ENCODE data around the gene LIMA1.
A peak's percentile ranks its signal among the peaks of the same experiment; 100 is the strongest.
"Not testable (repeated sequence)": the region's sequence is repeated elsewhere in the genome, so short reads cannot be mapped to it uniquely, and the experiment has no call there.

Gene LIMA1

DNA sequence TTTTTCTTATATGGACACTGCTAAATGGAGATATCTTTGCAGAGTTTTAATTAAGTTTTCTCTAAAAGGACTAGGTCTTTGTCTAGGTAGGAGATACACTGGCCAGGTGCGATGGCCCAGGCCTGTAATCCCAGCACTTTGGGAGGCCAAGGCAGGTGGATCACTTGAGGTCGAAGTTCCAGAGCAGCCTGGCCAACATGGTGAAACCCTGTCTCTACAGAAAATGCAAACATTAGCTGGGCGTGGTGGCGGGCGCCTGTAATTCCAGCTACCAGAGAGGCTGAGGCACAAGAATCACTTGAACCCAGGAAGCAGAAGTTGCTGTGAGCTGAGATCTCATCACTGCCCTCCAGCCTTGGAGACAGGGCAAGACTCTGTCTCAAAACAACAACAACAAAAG is 99.1 kb downstream of the LIMA1 start:
- DNase-seq = no peak

DNA sequence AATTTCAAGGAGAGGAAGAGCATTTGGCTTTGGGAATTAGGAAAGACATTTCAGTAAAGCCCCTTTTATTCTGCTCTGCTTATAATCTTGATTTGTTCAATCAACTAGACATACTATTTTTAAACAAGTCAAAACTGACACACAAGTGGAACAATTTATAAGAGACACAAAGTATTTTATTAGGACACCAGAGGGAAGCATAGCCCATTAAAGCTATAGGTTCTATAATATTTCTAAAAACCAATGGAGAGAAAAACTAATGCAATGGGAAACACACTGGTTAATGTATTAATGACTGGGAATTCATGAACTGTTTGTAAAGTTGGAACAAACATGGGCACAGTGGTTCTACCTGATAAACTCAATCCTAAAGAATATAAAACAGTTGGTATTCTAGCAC is 100.9 kb downstream of the LIMA1 start:
- DNase-seq = no peak

DNA sequence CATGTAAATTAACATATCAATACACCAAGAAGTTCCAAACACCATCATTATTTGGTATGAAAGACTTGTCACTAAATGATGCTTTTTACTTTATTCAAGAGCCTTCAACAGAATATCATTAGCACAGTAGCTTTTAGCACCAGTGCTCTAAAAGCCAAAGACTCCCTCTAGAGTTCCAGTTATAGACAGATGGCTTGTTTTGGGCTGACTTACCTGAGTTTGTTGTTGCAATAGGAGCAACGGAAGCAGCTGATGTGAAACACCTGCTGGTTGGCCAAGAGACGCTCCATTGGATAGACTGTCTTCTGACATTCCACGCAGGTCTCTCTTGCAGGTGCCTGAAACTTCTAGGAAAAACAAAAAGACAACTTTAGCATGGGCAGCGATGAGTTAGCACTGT is 101.6 kb downstream of the LIMA1 start:
- DNase-seq = no peak

DNA sequence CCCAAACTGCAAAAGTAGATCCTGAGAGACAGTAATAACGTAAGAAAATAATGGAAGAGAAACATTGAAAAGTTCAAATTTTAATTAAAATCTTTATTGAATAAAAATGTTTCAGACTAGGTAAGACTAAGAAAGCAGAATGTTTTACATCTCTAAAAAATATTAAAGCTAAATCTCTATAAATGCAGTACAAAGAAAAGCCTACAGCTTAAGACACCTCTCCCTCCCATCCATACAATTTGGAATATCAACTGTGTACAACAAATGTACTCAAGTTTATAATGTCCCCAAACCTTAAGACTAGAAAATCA is 107.6 kb downstream of the LIMA1 start:
- no peak for DNase-seq

DNA sequence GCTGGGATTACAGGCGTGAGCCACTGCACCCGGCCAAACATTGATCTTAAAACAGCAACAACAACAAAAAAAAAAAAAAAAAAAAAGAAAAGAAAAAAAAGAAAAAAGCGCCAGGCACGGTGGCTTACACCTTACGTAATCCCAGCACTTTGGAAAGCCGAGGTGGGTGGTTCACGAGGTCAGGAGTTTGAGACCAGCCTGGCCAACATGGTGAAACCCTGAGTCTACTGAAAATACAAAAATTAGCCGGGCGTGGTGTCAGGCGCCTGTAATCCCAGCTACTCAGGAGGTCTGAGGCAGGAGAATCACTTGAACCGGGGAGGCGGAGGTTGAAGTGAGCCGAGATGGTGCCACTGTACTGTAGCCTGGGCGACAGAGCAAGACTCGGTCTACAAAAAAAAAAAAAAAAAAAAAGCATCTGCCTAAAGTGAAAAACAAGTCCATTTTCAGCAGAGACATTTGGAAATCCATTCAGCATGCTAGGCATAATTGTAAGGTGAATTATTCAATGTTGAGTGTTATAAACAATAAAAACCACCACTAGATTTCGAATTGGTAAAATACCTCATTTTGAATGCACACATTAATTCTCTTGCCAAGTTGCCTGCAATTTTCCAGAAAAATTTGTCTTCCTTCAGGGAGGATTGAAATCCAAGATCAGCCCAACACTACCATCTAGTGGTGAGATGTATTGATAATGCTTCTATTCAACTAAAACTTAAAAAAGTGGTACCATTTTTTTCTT is 108.2 kb downstream of the LIMA1 start:
- no peak for DNase-seq

DNA sequence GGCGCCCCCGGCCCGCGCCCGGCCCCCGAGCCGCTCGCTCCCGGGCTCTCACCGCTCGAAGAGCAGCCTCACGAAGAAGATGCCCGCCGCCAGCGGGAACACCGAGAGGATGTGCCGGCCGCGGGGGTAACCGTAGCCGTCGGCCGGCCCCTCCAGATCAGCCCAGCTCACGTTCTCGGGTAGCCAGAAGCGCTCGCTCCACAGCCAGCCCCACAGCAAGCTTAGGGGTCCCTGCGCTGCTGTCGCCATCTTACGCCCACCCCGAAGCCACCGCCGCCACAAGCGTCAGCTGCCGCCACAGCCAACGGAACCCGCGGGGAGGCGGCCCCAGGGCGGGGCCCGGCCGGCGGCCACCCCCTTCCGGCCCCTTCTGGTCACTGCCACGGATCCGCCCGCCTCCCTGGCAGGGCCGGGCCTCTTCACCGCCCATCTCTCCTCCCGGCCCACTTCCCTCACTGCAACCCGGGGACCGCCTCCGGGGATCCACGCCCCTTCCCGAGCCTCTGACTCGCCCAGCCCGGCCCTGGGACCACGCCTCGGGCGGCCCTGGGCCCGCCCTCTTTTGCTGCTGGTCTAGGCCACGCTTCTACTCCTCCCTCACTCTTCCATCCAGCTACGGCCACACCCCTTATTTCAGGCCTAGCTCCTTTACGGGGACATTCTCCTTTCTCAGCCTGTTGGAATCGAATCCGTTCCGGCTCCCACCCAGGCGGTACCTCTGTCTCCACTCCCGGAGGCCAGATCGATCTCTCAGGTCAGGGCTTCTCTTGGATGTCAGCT is 116.1 kb downstream of the LIMA1 start, which contains the start of gene CERS5:
CERS5 (minus strand) TSS at position 321 of the 780 bp plus-strand sequence; CDS start at position 249, 72 bp downstream.
- DNase-seq = peak; percentile 95

DNA sequence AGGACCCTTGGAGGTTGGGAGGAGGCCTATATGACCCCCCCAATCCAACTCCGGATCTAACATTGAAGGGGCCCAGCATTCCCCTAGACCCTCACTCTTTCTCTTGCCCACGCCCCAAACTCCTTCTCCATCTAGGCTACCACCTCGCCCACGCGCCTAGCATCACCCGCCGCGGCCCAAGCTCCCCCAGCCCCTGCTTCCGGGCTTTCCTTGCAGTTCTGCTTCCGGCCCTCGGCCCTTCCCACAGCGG is 116.6 kb downstream of the LIMA1 start:
- DNase-seq = peak; percentile 60

DNA sequence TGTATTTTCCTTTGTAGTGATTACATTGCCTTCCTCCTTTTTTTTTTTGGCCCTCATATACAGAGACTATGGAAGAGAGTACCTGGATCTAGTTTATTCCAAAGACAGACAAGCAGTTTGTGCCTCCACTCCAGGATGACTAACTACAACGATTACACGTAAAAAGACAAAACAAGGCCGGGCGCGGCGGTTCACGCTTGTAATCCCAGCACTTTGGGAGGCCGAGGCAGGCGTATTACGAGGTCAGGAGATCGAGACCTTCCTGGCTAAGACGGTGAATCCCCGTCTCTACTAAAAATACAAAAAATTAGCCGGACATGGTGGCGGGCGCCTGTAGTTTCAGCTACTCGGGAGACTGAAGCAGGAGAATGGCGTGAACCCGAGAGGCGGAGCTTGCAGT is 118.4 kb downstream of the LIMA1 start:
- DNase-seq = no peak

DNA sequence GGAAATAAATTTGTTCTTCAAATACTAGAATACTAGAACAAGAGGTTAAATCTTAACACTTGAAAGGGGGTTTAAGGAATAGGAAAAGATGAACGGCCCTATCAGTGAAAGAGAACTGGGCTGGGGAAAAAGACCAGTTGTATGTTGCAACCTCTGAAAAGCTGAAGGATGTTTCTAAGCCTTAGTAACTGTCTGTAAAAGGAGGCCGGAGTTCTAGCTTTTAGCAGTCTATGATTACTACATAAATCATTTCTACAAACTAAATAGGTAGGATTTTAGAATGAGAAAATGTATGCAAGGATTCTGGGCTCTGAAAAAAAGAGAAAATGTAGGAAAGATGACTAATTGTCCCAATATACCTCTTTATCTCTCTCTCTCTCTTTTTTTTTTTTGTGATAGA is 121.1 kb downstream of the LIMA1 start:
- DNase-seq = no peak

DNA sequence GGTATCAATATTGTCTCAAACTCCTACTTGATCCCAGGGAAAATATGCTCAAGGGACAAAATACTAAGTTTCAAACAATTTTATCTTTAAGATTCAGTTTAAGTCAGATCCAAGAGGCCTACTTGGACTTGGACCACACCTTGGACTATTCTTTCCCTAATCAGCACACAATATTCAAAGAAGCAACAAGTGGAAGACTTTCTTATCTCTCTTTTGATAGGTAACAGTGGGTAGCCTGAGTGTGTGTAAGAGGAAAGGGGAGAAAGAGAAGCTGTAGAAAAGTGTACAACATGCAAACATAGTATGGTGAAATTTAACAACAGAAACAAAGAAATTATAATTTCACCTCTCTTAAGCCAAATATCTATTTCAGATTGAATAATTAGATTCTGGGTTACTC is 122.7 kb downstream of the LIMA1 start:
- no peak for DNase-seq

DNA sequence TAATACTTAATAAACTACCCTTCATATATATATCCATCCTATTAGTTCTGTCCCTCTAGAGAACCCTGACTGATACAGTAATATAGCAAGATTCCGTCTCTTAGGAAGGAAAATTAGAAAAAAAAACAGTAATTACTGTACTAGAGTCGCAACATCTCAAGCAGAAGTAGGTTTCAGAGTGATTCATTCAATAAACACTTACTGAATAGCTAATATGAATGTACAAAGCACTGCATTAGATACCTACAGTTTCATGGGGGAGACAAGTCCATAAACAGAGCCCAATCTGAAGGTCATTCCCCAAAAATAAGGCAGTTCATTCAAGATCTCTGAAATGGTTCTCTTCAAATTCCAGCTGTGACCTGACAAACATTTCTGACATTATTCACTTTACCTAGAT is 126.1 kb downstream of the LIMA1 start:
- DNase-seq = no peak

DNA sequence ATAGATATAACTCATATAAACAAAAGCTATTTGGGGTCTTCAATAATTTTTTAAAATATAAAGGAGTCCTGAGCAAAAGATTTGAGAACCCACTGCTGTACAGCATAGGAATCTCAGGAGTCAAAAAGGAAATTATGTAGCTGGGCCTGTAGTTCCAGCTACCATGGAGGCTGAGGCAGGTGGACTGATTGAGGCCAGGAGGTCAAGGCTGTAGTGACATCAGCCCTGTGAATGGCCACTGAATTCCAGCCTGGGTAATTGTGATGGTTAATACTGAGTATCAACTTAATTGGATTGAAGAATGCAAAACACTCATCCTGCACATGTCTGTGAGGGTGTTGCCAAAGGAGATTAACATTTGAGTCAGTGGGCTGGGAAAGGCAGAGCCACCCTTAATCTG is 126.7 kb downstream of the LIMA1 start:
- DNase-seq = no peak

DNA sequence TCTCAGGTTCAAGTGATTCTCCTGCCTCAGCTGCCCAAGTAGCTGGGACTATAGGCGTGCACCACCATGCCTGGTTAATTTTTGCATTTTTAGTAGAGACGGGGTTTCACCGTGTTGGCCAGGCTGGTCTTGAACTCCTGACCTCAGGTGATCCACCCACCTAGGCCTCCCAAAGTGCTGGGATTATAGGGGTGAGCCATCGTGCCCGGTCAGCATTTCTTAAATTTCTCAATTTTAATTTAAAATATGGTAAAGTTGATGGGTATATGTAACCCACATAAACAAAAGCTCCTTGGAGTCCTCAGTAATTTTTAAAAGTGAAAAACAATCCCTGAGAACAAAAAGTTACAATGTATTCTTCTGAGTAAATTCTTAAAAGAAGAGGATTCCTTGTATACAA is 128.4 kb downstream of the LIMA1 start:
- DNase-seq = not testable (repeated sequence)

DNA sequence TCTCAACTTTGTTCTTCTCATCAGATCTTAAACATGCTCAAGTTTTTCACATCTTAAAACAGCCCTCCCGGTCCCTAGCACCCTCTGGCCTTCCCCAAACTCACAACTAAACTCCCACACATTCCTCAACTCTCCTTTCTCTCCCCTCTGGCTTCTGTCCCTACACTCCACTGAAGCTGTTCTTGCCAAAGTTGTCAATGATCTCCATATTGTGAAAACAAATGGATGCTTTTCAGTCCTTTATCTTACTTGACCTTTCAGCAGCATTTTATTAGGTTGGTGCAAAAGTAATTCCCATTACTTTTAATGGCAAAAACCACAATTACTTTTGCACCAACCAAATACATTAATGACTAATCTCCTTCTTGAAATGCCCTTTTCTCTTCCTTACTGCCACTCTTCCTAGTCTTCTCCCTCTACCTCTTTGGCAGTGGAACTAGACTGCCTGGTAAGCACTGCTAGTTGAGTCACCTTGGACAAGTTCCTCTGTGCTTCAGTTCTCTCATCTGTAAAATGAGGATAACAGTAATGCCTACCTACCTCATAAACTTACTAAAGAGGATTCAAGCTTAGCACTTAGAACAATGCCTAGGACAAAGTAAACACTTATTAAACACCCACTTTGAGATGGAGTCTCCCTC is 132.2 kb downstream of the LIMA1 start:
- DNase-seq = no peak

DNA sequence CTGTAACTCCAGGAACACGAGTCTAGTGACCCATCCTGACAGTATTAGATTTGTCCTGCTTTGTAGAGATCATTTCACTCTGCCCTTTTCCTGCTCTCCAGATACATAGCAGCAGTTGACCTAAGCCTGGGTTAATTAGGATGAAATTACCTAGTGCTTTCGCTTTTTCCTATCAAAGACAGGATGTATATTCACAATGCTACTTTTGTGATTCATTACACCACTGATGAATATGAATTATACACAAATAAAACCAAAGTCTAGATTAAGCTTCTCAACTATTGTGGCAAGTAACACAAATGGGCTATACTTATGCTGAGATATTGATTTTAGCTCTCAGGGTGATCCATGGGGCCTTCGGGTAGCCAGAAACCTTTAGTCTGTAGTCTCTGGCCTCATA is 134.0 kb downstream of the LIMA1 start:
- DNase-seq = no peak

DNA sequence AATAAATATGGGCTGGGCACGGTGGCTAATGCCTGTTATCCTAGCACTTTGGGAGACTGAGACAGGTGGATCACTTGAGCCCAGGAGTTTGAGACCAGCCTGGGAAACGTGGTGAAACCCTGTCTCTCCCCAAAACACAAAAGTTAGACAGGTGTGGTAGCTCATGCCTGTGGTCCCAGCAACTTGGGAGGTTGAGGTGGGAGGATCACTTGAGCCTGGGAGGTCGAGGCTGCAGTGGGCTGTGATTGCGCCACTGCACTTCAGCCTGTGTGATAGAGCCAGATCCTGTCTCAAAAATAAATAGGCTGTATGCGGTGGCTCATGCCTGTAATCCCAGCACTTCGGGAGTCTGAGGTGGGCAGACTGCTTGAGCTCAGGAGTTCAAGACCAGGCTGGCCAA is 135.3 kb downstream of the LIMA1 start:
- not testable (repeated sequence) for DNase-seq

DNA sequence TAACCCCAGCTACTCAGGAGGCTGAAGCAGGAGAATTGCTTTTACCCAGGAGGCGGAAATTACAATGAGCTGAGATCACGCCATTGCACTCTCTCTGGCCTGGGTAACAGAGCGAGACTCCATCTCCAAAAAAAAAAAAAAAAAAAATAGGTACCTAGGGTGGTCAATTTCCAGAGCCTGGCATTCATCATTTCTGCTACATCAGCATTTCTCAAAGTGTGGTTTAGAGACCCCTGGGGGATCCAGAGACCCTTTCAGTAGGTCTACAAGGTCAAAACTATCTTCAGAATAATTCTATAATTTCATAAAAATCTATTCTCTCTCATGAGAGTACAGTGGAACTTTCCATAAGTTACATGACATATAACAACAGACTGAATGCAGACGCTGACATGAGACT is 136.0 kb downstream of the LIMA1 start:
- no peak for DNase-seq

DNA sequence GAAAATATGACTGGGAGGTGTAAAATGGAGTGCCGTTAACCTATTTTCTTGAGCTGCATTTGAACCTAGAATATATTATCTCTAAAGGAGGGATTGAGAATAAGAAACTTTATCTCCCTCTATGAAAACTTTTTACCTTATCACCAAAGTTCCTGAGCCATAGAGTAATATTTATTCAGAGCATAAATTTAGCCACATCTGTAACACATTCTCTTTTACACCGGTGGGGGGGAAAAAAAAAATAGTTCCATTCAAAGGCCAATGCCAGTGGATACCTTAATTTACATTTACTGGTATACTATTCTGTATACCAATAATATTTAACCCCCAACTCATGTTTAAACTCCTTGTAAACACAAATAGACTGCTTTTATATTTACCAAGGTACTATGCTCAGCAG is 137.9 kb downstream of the LIMA1 start:
- DNase-seq = no peak

DNA sequence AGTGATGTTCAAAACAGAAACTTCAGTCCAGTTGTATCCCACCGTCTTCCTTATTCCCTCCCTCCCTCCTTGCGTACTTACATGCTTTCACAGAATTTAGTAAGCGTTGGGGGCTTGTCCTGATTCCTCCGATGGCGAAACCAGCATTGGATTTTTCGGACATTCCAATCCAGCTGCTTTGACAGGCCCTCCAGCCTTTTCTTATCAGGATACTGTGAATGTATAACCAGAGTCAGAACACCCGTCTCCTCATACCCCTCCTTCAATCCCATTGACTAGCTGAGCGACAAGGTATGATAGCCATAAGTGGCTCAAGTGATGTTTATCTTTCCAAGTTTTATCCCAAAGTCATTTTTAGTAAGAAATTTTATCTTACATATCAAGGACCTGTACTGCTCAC is 140.3 kb downstream of the LIMA1 start:
- DNase-seq = no peak

DNA sequence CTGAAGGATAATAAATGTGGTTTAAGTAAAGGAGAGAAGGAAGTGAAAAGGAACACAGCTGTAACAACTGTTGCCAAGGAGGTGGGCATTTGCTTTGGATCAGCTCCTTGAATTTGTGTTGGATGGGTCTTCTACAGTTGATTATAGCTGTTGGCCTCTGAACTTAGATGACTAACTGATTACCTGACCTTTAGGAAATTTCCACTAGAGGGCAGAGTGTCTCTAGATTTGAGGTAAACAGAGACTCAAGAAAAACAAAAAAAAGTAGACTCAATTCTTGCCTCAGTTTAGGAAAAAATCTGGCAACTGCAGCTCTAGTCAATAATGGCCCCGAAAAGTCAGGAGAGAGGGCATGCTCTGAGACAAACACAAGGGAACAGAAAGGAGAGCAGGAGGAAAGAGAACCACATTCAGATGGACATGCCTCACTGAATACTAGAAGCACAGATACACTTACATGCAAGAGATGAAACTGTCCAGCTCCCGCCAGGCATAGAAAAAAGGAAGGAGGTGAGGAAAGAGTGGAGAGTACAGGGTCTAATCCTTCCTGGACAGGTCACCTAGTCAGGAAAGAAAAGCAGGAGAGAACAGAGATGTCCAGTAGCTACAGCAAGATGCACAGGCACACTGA is 150.7 kb downstream of the LIMA1 start:
- DNase-seq = no peak

DNA sequence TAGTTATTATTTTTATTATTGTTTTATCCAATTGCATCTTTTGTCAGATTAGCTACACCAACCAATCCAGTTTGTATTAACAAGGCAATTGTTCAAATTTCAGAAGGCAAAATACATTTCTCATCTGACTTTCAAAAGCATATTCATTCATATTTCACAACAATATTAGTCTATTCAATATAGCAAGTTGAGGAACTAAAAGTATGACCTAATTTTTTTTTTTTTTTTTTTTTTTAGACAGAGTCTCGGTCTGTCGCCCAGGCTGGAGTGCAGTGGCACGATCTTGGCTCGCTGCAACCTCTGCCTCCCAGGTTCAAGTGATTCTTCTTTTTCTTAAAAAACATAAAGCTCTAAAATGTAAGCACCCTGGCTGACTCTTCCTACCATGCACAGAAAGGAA is 154.0 kb downstream of the LIMA1 start:
- no peak for DNase-seq

DNA sequence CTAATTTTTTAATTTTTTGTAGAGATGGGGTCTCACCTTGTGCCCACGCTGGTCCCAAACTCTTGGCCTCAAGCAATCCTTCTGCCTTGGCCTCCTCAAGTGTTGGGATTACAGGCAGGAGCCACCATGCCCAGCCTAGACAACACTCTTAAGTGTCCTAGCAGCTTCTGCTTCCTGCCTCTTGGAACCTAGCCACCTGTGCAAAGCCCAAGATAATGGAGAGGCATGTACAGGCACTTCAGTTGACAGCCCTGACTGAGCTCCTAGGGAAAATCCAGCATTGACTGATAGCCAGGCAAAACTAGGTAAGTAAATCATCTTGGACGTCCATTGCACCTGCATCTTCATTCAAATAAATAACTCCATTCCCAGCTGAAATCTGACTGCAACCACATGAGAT is 155.8 kb downstream of the LIMA1 start:
- no peak for DNase-seq
